B cell (primary cell): Measurements from ENCODE around the gene LIFR. TPM values are rescaled to one million over a fixed set of nuclear protein-coding genes. Genes with fewer than 3 reads are reported as not detected.

Experiments
- ATAC-seq: fragments of 200-7000 bp; cut with Tn5 transposase; one replicate; pipeline ENCODE4 v1.10.0; 2021; ENCODE audit warnings: low read depth, mild to moderate bottlenecking, moderate number of reproducible peaks, moderate library complexity
- CTCF ChIA-PET: fragments of 350-600 bp; sonication (Branson Sonifier 250); formaldehyde crosslinking; loops from one replicate; lab custom pipeline; 2021; ENCODE audit warnings: antibody characterized with exemption, inconsistent platforms; lab: Charles Lee
- POLR2A ChIA-PET: fragments of 350-600 bp; sonication (Branson Sonifier 250); formaldehyde crosslinking; loops from one replicate; lab custom pipeline; 2021; ENCODE audit warnings: antibody characterized with exemption; lab: Charles Lee
- DNase-seq: peaks from one replicate; pipeline ENCODE4 v3.0.0; 2013
- H2AFZ ChIP-seq: 2 replicates; pipeline ENCODE4 v1.6.1; 2012; ENCODE audit warnings: mild to moderate bottlenecking, low read depth, low read length; ENCODE audit not compliant: insufficient read depth, poor library complexity, severe bottlenecking
- H3K27ac ChIP-seq, 2 donors: 1 replicate in 1 of 2; 2 replicates in 1 of 2; pipeline ENCODE4 v1.5.1; 2012 to 2013; ENCODE audit warnings: low read length in 2 of 2, mild to moderate bottlenecking in 2 of 2, moderate library complexity in 1 of 2
- H3K27me3 ChIP-seq, 4 experiments: fragments of 200-600 bp in 1 of 4; sonication (generic) in 1 of 4; replicated peaks in 1 of 4; 1 replicate in 2 of 4; 2 replicates in 2 of 4; pipeline versions ENCODE4 v1.6.1 to v1.7.0; 2013 to 2016; ENCODE audit warnings: low read length in 3 of 4, mild to moderate bottlenecking in 2 of 4, mixed read lengths in 1 of 4, moderate library complexity in 1 of 4; ENCODE audit not compliant: insufficient read depth in 4 of 4, control insufficient read depth in 3 of 4; ENCODE audit errors: control extremely low read depth in 1 of 4
- H3K36me3 ChIP-seq, 2 experiments: replicated peaks in 1 of 2; 1 replicate in 1 of 2; 2 replicates in 1 of 2; pipeline versions ENCODE4 v1.6.1 to v1.7.1; 2013; ENCODE audit warnings: low read length in 1 of 2; ENCODE audit not compliant: insufficient read depth in 2 of 2, control insufficient read depth in 1 of 2; ENCODE audit errors: control extremely low read depth in 1 of 2, extremely low read depth in 1 of 2
- H3K4me1 ChIP-seq, 2 donors: fragments of 200-600 bp in 1 of 2; sonication (generic) in 1 of 2; 1 replicate in 1 of 2; 2 replicates in 1 of 2; pipeline versions ENCODE4 v1.5.1 to v1.6.1; 2013 to 2017; ENCODE audit warnings: low read length in 2 of 2; ENCODE audit not compliant: control insufficient read depth in 2 of 2, insufficient read depth in 2 of 2
- H3K4me2 ChIP-seq: replicated peaks from 2 replicates; pipeline ENCODE3; 2012; ENCODE audit warnings: mild to moderate bottlenecking, low read depth, low read length; ENCODE audit not compliant: poor library complexity, severe bottlenecking
- H3K4me3 ChIP-seq, 5 experiments: fragments of 200-600 bp in 1 of 5; sonication (generic) in 1 of 5; 1 replicate in 3 of 5; 2 replicates in 2 of 5; pipeline versions ENCODE4 v1.5.1 to v1.7.0; 2011 to 2016; ENCODE audit warnings: low read length in 4 of 5, mild to moderate bottlenecking in 4 of 5, low read depth in 2 of 5, control low read depth in 1 of 5, moderate library complexity in 1 of 5; ENCODE audit not compliant: insufficient read depth in 1 of 5; ENCODE audit errors: control extremely low read depth in 1 of 5, extremely low read depth in 1 of 5
- H3K79me2 ChIP-seq: fragments of 200-600 bp; sonication (generic); one replicate; pipeline ENCODE4 v1.6.0; 2016; ENCODE audit warnings: low read length; ENCODE audit not compliant: control insufficient read depth, insufficient read depth
- H3K9ac ChIP-seq: fragments of 200-600 bp; sonication (generic); 2 replicates; pipeline ENCODE4 v1.6.1; 2017; ENCODE audit warnings: mild to moderate bottlenecking, low read length, moderate library complexity
- H3K9me3 ChIP-seq, 3 donors: one replicate each; pipeline versions ENCODE4 v1.6.1 to v1.7.1; 2013; ENCODE audit warnings: low read length in 2 of 3; ENCODE audit not compliant: control insufficient read depth in 2 of 3, insufficient read depth in 1 of 3; ENCODE audit errors: control extremely low read depth in 1 of 3
- H4K20me1 ChIP-seq: 2 replicates; pipeline ENCODE4 v1.6.0; 2012; ENCODE audit warnings: mild to moderate bottlenecking, low read length; ENCODE audit not compliant: insufficient read depth, control insufficient read depth, poor library complexity, severe bottlenecking
- H3K27ac Mint-ChIP-seq: one replicate; pipeline ENCODE4 v1.8.0; 2021; ENCODE audit warnings: mixed read lengths
- H3K27me3 Mint-ChIP-seq: one replicate; pipeline ENCODE4 v1.8.0; 2021; ENCODE audit warnings: mixed read lengths
- H3K4me1 Mint-ChIP-seq: one replicate; pipeline ENCODE4 v1.8.0; 2021; ENCODE audit warnings: mixed read lengths
- H3K4me3 Mint-ChIP-seq: one replicate; pipeline ENCODE4 v1.8.0; 2021; ENCODE audit warnings: mixed read lengths
- H3K9me3 Mint-ChIP-seq: one replicate; pipeline ENCODE4 v1.8.0; 2022; ENCODE audit warnings: mixed read lengths; ENCODE audit not compliant: insufficient read depth
- EZH2 ChIP-seq: IDR thresholded peaks from 2 replicates; pipeline ENCODE4 v1.6.1; 2012; ENCODE audit warnings: borderline replicate concordance, low read depth, mild to moderate bottlenecking, moderate library complexity, low read length; ENCODE audit not compliant: insufficient read depth, poor library complexity, severe bottlenecking
- WGBS: methylation state at CpG from one replicate; pipeline ENCODE4 v1.1.5; 2013; ENCODE audit warnings: missing lambda C conversion rate; ENCODE audit not compliant: insufficient coverage; 5-methylcytosine and 5-hydroxymethylcytosine counted together
- intact Hi-C: fragments of 100-400 bp; cut with micrococcal nuclease; formaldehyde crosslinking; loops from one replicate; pipeline ENCODE4 v1.10.0; 2022
- polyA plus RNA-seq: library from polyadenylated mRNA; depleted of rRNA; stranded (reverse); fragments of >200 nt; gene quantifications from 2 replicates; pipeline ENCODE4 v1.2.3, GENCODE V29; 2012
- total RNA-seq, 2 donors: library from RNA; stranded (reverse); fragments of 120-200 nt in 1 of 2; gene quantifications; 1 replicate in 1 of 2; 2 replicates in 1 of 2; pipeline versions ENCODE4 v1.2.3 to v1.2.4, GENCODE V29; 2013 to 2022
- TF ChIP-seq, protein P1 (sequence below): fragments of 200-600 bp; IDR thresholded peaks from one replicate; pipeline ENCODE4 v1.8.0; 2022; ENCODE audit warnings: antibody characterized with exemption, mild to moderate bottlenecking

Gene LIFR
- total and polyA plus RNA-seq, 2 donors (not counting 1 experiment from before 2014, with no cell fraction given): not detected

DNA sequence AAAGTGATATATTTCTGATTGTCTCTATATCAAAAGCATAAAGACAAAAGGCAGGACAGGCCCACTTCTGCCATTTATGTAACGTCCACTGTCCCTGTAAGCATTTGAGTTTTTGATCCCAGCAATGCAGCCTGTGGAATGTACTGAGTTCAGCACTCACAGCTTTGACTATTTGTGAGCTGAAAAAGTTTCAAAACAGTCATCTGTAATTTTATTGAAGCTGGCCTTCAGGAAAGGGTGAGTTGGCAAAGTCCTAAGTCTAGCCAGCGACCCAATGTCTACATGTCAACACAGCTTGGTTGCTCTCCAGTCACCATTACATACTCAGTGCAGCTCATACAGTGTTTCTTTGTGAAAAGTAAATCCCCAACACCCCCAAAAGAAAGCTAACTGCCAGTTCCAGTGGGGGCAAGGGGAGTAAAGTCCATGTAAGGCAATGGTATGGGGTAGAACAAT, 9.7 kb downstream of the LIFR start:
- ChIA-PET CTCF (interaction anchor here (2.1 kb wide), 1 partner anchor 105 kb away, joined by 7 read pairs; no protein-coding TSS in a partner anchor), POLR2A (no interaction called here)
- no peak overlapping the region for H3K27ac ChIP-seq
- H2AFZ ChIP-seq: no peak overlapping the region
- H3K4me2 ChIP-seq: no peak overlapping the region
- H3K4me3 ChIP-seq: no peak overlapping the region
- no peaks in the 10 kb centered on the region for H3K36me3 ChIP-seq
- no peaks in the 10 kb centered on the region for H3K4me1 Mint-ChIP-seq
- H3K27me3 Mint-ChIP-seq: peaks cover 46% of the 10 kb centered on the region
- H3K9ac ChIP-seq: no peak overlapping the region
- 100% methylated on average over 1 of the region's 2 CpGs for WGBS
- no peak overlapping the region for H3K27ac Mint-ChIP-seq
- H3K4me1 ChIP-seq: no peaks in the 10 kb centered on the region
- H3K4me3 Mint-ChIP-seq: no peak overlapping the region
- H3K9me3 Mint-ChIP-seq: no peaks in the 10 kb centered on the region
- H3K27me3 ChIP-seq: peaks cover 0 to 17% (median 8%) of the 10 kb centered on the region in 4 experiments
- DNase-seq: no peak
- intact Hi-C loops: no loop called here
- no peak for ATAC-seq
- no peaks in the 10 kb centered on the region for H3K79me2 ChIP-seq
- peaks cover 0 to 3% (median 0%) of the 10 kb centered on the region in 3 donors for H3K9me3 ChIP-seq
- TF ChIP-seq, protein P1, sequence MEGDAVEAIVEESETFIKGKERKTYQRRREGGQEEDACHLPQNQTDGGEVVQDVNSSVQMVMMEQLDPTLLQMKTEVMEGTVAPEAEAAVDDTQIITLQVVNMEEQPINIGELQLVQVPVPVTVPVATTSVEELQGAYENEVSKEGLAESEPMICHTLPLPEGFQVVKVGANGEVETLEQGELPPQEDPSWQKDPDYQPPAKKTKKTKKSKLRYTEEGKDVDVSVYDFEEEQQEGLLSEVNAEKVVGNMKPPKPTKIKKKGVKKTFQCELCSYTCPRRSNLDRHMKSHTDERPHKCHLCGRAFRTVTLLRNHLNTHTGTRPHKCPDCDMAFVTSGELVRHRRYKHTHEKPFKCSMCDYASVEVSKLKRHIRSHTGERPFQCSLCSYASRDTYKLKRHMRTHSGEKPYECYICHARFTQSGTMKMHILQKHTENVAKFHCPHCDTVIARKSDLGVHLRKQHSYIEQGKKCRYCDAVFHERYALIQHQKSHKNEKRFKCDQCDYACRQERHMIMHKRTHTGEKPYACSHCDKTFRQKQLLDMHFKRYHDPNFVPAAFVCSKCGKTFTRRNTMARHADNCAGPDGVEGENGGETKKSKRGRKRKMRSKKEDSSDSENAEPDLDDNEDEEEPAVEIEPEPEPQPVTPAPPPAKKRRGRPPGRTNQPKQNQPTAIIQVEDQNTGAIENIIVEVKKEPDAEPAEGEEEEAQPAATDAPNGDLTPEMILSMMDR: no peak
- no peak for TF ChIP-seq EZH2
- no peaks in the 10 kb centered on the region for H4K20me1 ChIP-seq

- H3K4me1 Mint-ChIP-seq: no peaks in the 10 kb centered on the region
- TF ChIP-seq, protein P1: no peak
- TF ChIP-seq EZH2: no peak
- Histone ChIP-seq H3K79me2 (no peaks in the 10 kb centered on the region), H3K4me1 (no peaks in the 10 kb centered on the region), H3K27ac (no peak overlapping the region), H4K20me1 (no peaks in the 10 kb centered on the region), H3K9ac (no peak overlapping the region), H3K36me3 (no peaks in the 10 kb centered on the region), H3K9me3 (peaks cover 0 to 3% (median 0%) of the 10 kb centered on the region in 3 donors), H2AFZ (no peak overlapping the region), H3K4me3 (no peak overlapping the region), H3K4me2 (no peak overlapping the region), H3K27me3 (peaks cover 0 to 16% (median 4%) of the 10 kb centered on the region in 4 experiments)
- ChIA-PET POLR2A (no interaction called here), CTCF (no interaction called here)
- H3K9me3 Mint-ChIP-seq: no peaks in the 10 kb centered on the region
- DNase-seq (no peak), ATAC-seq (no peak)
- no peak overlapping the region for H3K4me3 Mint-ChIP-seq
- 84% methylated on average over 4 of the region's 4 CpGs for WGBS
- intact Hi-C loops: no loop called here
- H3K27me3 Mint-ChIP-seq: peaks cover 42% of the 10 kb centered on the region
- H3K27ac Mint-ChIP-seq: no peak overlapping the region
Observed at GRCh38 chr5:38543886-38544285, 12.6 kb downstream of the LIFR start.
